Progenitor cell of endocrine pancreas (in vitro differentiated cells): ENCODE measurements around the gene ZNF684. TPM values are rescaled to one million over a fixed set of nuclear protein-coding genes. Genes with fewer than 3 reads are reported as not detected.
"Not testable (repeated sequence)": the region's sequence is repeated elsewhere in the genome, so short reads cannot be mapped to it uniquely, and the experiment has no call there.

ENCODE experiments used
- DNase-seq: peaks from one replicate; pipeline ENCODE4 v3.0.0; 2021; ENCODE audit warnings: low spot score; ENCODE audit not compliant: unreplicated experiment
- H3K27ac Mint-ChIP-seq: 2 replicates; pipeline ENCODE4 v1.8.0; 2021; ENCODE audit warnings: mild to moderate bottlenecking, moderate library complexity, mixed read lengths
- H3K27me3 Mint-ChIP-seq: 2 replicates; pipeline ENCODE4 v1.8.0; 2021; ENCODE audit warnings: mixed read lengths
- H3K36me3 Mint-ChIP-seq: 2 replicates; pipeline ENCODE4 v1.8.0; 2022; ENCODE audit warnings: mixed read lengths; ENCODE audit not compliant: insufficient read depth
- H3K4me1 Mint-ChIP-seq: 2 replicates; pipeline ENCODE4 v1.8.0; 2021; ENCODE audit warnings: low read depth, mixed read lengths
- H3K4me3 Mint-ChIP-seq: 2 replicates; pipeline ENCODE4 v1.8.0; 2021; ENCODE audit warnings: low read depth, mild to moderate bottlenecking, moderate library complexity, mixed read lengths
- H3K9me3 Mint-ChIP-seq: 2 replicates; pipeline ENCODE4 v1.8.0; 2021; ENCODE audit warnings: low read depth, mixed read lengths
- CTCF ChIP-seq: fragments of 200-600 bp; sonication (generic); IDR thresholded peaks from one replicate; pipeline ENCODE4 v1.5.0; 2021; ENCODE audit warnings: antibody characterized with exemption, mild to moderate bottlenecking; ENCODE audit not compliant: unreplicated experiment
- total RNA-seq: library from RNA; stranded (reverse); gene quantifications from 2 replicates; pipeline ENCODE4 v1.2.1, GENCODE V29; 2021

ZNF684 gene
- total RNA-seq, 1 donor from 2014 or later = 5.0 TPM

GRCh38 chr1:40562185-40562584, 30.7 kb downstream of the ZNF684 start:
- H3K4me1 Mint-ChIP-seq = no peaks in the 10 kb centered on the region
- peaks cover 7% of the 10 kb centered on the region for H3K9me3 Mint-ChIP-seq
- no peak overlapping the region for H3K4me3 Mint-ChIP-seq
- no peak for DNase-seq
- TF ChIP-seq CTCF = no peak
- peaks cover 7% of the 10 kb centered on the region for H3K27me3 Mint-ChIP-seq
- no peaks in the 10 kb centered on the region for H3K36me3 Mint-ChIP-seq
- H3K27ac Mint-ChIP-seq = no peak overlapping the region

GRCh38 chr1:40563266-40563665, 31.8 kb downstream of the ZNF684 start:
- H3K27me3 Mint-ChIP-seq = peaks cover 7% of the 10 kb centered on the region
- H3K9me3 Mint-ChIP-seq = peaks cover 7% of the 10 kb centered on the region
- H3K4me3 Mint-ChIP-seq = no peak overlapping the region
- no peaks in the 10 kb centered on the region for H3K36me3 Mint-ChIP-seq
- H3K27ac Mint-ChIP-seq = no peak overlapping the region
- no peak for TF ChIP-seq CTCF
- no peak for DNase-seq
- no peaks in the 10 kb centered on the region for H3K4me1 Mint-ChIP-seq

GRCh38 chr1:40564506-40564905, 33.1 kb downstream of the ZNF684 start:
- no peak for TF ChIP-seq CTCF
- H3K9me3 Mint-ChIP-seq = peaks cover 7% of the 10 kb centered on the region
- no peak for DNase-seq
- no peaks in the 10 kb centered on the region for H3K36me3 Mint-ChIP-seq
- no peak overlapping the region for H3K4me3 Mint-ChIP-seq
- peaks cover 7% of the 10 kb centered on the region for H3K27me3 Mint-ChIP-seq
- H3K27ac Mint-ChIP-seq = no peak overlapping the region
- H3K4me1 Mint-ChIP-seq = no peaks in the 10 kb centered on the region

- TF ChIP-seq CTCF = no peak
- no peak for DNase-seq
Measured at GRCh38 chr1:40564913-40565312, 33.5 kb downstream of the ZNF684 start.

GRCh38 chr1:40567825-40568224, 36.4 kb downstream of the ZNF684 start:
- H3K27me3 Mint-ChIP-seq = peaks cover 4% of the 10 kb centered on the region
- H3K4me3 Mint-ChIP-seq = no peak overlapping the region
- no peaks in the 10 kb centered on the region for H3K36me3 Mint-ChIP-seq
- no peak overlapping the region for H3K27ac Mint-ChIP-seq
- no peak for DNase-seq
- H3K9me3 Mint-ChIP-seq = no peaks in the 10 kb centered on the region
- H3K4me1 Mint-ChIP-seq = no peaks in the 10 kb centered on the region
- no peak for TF ChIP-seq CTCF

More at GRCh38 chr1:40564913-40565312, 33.5 kb downstream of the ZNF684 start:
- Mint-ChIP-seq H3K27me3 (peaks cover 7% of the 10 kb centered on the region), H3K27ac (no peak overlapping the region), H3K36me3 (no peaks in the 10 kb centered on the region), H3K4me1 (no peaks in the 10 kb centered on the region), H3K4me3 (no peak overlapping the region), H3K9me3 (peaks cover 4% of the 10 kb centered on the region)

GRCh38 chr1:40574805-40575204, 43.4 kb downstream of the ZNF684 start:
- not testable (repeated sequence) for H3K4me3 Mint-ChIP-seq

More at GRCh38 chr1:40574805-40575204, 43.4 kb downstream of the ZNF684 start:
- not testable (repeated sequence) for H3K27ac Mint-ChIP-seq, H3K4me1 Mint-ChIP-seq, H3K36me3 Mint-ChIP-seq, DNase-seq, H3K27me3 Mint-ChIP-seq
- H3K9me3 Mint-ChIP-seq = peaks cover 11% of the 10 kb centered on the region
